ENCODE results near the gene PPP1R10.

The PPP1R10 gene

DNA sequence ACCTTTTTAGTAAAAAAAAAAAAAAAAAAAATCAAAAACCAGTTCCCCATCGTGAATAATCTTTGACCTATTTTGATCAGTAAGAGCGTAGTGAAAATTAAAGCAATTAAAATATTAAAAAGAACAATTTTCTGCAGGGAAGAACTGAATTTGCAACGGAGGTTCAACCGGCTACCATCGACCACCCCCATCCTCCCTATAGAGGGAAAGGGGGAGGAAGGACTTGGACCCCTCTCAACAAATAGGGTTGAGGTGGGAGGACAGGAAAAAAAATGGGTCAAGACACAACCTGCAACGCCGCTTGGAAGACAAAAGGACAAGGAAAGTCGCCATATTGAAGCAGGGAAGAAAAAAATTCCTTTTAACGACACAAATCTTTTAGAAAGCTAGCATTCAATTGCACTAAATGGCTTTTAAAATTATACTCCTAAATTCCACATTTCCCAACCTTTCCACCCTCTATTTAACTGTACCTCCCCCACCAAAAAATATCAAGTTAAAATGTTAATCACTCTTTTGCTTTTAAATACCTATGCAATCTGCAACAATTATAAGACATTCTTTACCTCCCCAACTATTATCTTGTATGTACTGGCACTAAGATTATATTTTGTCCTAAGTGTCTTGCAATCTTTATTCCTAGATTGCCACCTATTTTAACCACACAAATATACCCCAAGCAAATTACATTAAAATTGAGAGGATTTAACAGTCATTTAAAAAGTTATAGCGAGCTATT lies 1.7 kb downstream of the PPP1R10 start:
- Histone ChIP-seq H3K36me3 (replicated peaks in 1 of 2; ENCODE audit: control insufficient read depth in 2 of 2, insufficient read depth in 2 of 2, low read length in 2 of 2) (peaks cover 10 to 69% of the 10 kb centered on the region in 2 donors), H3K27me3 (ENCODE audit: control insufficient read depth in 3 of 3, insufficient read depth in 3 of 3, low read depth in 1 of 3, low read length in 3 of 3) (no peaks in the 10 kb centered on the region), H3K4me3 (ENCODE audit: low read length in 2 of 2) (peak overlapping the region; percentile 73 to 88), H3K4ac (ENCODE audit: low read length) (no peak overlapping the region), H2BK120ac (ENCODE audit: low read depth, low read length) (no peak overlapping the region), H3K14ac (ENCODE audit: low read length) (no peak overlapping the region), H4K8ac (ENCODE audit: low read depth, low read length) (no peak overlapping the region), H3K23ac (ENCODE audit: low read depth, low read length, poor library complexity) (no peak overlapping the region), H3K18ac (ENCODE audit: low read length) (peak overlapping the region; percentile 83), H2BK12ac (ENCODE audit: low read length) (no peak overlapping the region), H3K4me1 (ENCODE audit: control insufficient read depth in 2 of 2, insufficient read depth in 1 of 2, low read depth in 1 of 2, low read length in 2 of 2) (peaks cover 11% of the 10 kb centered on the region in 2 donors), H4K91ac (ENCODE audit: low read depth, low read length, poor library complexity) (no peak overlapping the region), H3K4me2 (ENCODE audit: insufficient read depth, low read length, poor library complexity, severe bottlenecking) (peak overlapping the region; percentile 15), H2BK5ac (ENCODE audit: low read length) (no peak overlapping the region), H2AK5ac (ENCODE audit: low read depth, low read length) (no peak overlapping the region), H2BK15ac (ENCODE audit: low read length) (no peak overlapping the region), H3K9me3 (replicated peaks in 1 of 2; ENCODE audit: control insufficient read depth in 2 of 2, insufficient read depth in 1 of 2, low read depth in 1 of 2, low read length in 2 of 2) (no peaks in the 10 kb centered on the region), H3K27ac (replicated peaks; ENCODE audit: low read length) (peak overlapping the region; percentile 97), H3K79me1 (ENCODE audit: low read depth, low read length) (peaks cover 2% of the 10 kb centered on the region), H3K9ac (ENCODE audit: low read depth, low read length, poor library complexity) (peak overlapping the region; percentile 87), H2AFZ (ENCODE audit: low read length) (no peak overlapping the region)
- peak; percentile 56 for DNase-seq (ENCODE audit: low spot score)
- WGBS, 2 donors (ENCODE audit: extremely low coverage in 2 of 2, insufficient read length in 2 of 2, insufficient replicate concordance in 1 of 2) = no CpG with 5 or more reads among the region's 10 CpGs

- Histone ChIP-seq H2AK5ac (ENCODE audit: low read depth, low read length) (no peak overlapping the region), H3K4me3 (ENCODE audit: low read length in 2 of 2) (peak overlapping the region in 1 of 2 donors; percentile 73), H3K36me3 (replicated peaks in 1 of 2; ENCODE audit: control insufficient read depth in 2 of 2, insufficient read depth in 2 of 2, low read length in 2 of 2) (peaks cover 10 to 72% of the 10 kb centered on the region in 2 donors), H3K18ac (ENCODE audit: low read length) (no peak overlapping the region), H3K4me1 (ENCODE audit: control insufficient read depth in 2 of 2, insufficient read depth in 1 of 2, low read depth in 1 of 2, low read length in 2 of 2) (peaks cover 11% of the 10 kb centered on the region in 2 donors), H2BK5ac (ENCODE audit: low read length) (no peak overlapping the region), H3K79me1 (ENCODE audit: low read depth, low read length) (peaks cover 2% of the 10 kb centered on the region), H3K23ac (ENCODE audit: low read depth, low read length, poor library complexity) (no peak overlapping the region), H2BK120ac (ENCODE audit: low read depth, low read length) (no peak overlapping the region), H4K91ac (ENCODE audit: low read depth, low read length, poor library complexity) (no peak overlapping the region), H2BK15ac (ENCODE audit: low read length) (no peak overlapping the region), H3K4ac (ENCODE audit: low read length) (no peak overlapping the region), H3K27ac (replicated peaks; ENCODE audit: low read length) (no peak overlapping the region), H3K27me3 (ENCODE audit: control insufficient read depth in 3 of 3, insufficient read depth in 3 of 3, low read depth in 1 of 3, low read length in 3 of 3) (no peaks in the 10 kb centered on the region), H3K14ac (ENCODE audit: low read length) (no peak overlapping the region), H3K9me3 (replicated peaks in 1 of 2; ENCODE audit: control insufficient read depth in 2 of 2, insufficient read depth in 1 of 2, low read depth in 1 of 2, low read length in 2 of 2) (no peaks in the 10 kb centered on the region), H2BK12ac (ENCODE audit: low read length) (no peak overlapping the region), H4K8ac (ENCODE audit: low read depth, low read length) (no peak overlapping the region), H3K9ac (ENCODE audit: low read depth, low read length, poor library complexity) (no peak overlapping the region), H2AFZ (ENCODE audit: low read length) (no peak overlapping the region), H3K4me2 (ENCODE audit: insufficient read depth, low read length, poor library complexity, severe bottlenecking) (peak overlapping the region; percentile 60)
- WGBS, 2 donors (ENCODE audit: extremely low coverage in 2 of 2, insufficient read length in 2 of 2, insufficient replicate concordance in 1 of 2) = no CpG with 5 or more reads among the region's 6 CpGs
- DNase-seq (ENCODE audit: low spot score) = peak; percentile 92
Measured at GRCh38 chr6:30614843-30615218, 2.2 kb downstream of the PPP1R10 start.

DNA sequence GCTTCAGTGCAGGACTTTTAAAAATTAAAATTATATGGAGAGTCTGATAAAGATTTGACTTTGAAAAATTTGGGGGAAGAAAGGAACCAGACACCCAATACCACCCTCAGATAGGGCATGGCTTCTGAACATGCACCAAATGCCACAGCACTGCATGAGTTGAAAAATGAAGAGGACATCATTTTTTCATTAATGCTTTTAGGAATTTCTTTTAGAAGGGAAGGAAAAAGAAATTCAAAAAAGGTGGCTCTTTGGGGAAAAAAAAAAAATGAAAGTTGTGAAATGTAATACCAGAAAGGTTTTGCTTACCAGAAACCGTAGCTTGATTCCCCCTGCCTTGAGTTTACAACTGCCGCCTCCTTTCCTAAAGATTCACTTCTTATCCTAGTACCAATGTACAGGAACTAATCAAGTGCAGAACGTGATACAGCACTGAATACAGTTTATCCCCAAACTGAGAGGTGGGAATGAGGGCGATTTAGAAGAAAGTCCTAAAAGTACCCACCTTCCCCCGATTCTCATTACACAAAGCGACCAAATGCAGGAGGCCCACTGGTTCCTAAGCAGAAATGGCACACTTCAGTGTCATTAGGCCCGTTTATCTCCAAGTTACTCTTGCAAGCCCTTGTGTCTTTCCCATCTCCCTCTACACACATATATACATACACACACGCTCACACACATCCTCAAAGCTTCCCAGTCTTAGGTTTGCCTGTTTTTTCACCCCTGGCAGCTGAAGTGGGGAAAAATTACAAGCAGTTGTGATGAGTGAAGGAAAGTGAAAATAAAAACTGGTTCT lies 2.8 kb downstream of the PPP1R10 start:
- Histone ChIP-seq H3K36me3 (replicated peaks in 1 of 2; ENCODE audit: control insufficient read depth in 2 of 2, insufficient read depth in 2 of 2, low read length in 2 of 2) (peaks cover 11 to 72% of the 10 kb centered on the region in 2 donors), H3K79me1 (ENCODE audit: low read depth, low read length) (peaks cover 2% of the 10 kb centered on the region)

More for the DNA sequence above, 2.8 kb downstream of the PPP1R10 start:
- Histone ChIP-seq H4K91ac (ENCODE audit: low read depth, low read length, poor library complexity) (no peak overlapping the region), H4K8ac (ENCODE audit: low read depth, low read length) (no peak overlapping the region), H3K4me2 (ENCODE audit: insufficient read depth, low read length, poor library complexity, severe bottlenecking) (peak overlapping the region; percentile 60), H2BK5ac (ENCODE audit: low read length) (no peak overlapping the region), H3K27me3 (ENCODE audit: control insufficient read depth in 3 of 3, insufficient read depth in 3 of 3, low read depth in 1 of 3, low read length in 3 of 3) (no peaks in the 10 kb centered on the region), H3K4ac (ENCODE audit: low read length) (no peak overlapping the region), H2AK5ac (ENCODE audit: low read depth, low read length) (no peak overlapping the region), H3K4me3 (ENCODE audit: low read length in 2 of 2) (peak overlapping the region; percentile 58 to 73), H3K4me1 (ENCODE audit: control insufficient read depth in 2 of 2, insufficient read depth in 1 of 2, low read depth in 1 of 2, low read length in 2 of 2) (peaks cover 11% of the 10 kb centered on the region in 2 donors), H3K23ac (ENCODE audit: low read depth, low read length, poor library complexity) (no peak overlapping the region), H2BK15ac (ENCODE audit: low read length) (no peak overlapping the region), H2AFZ (ENCODE audit: low read length) (no peak overlapping the region), H3K9me3 (replicated peaks in 1 of 2; ENCODE audit: control insufficient read depth in 2 of 2, insufficient read depth in 1 of 2, low read depth in 1 of 2, low read length in 2 of 2) (no peaks in the 10 kb centered on the region), H3K9ac (ENCODE audit: low read depth, low read length, poor library complexity) (peak overlapping the region; percentile 87), H3K18ac (ENCODE audit: low read length) (no peak overlapping the region), H3K14ac (ENCODE audit: low read length) (no peak overlapping the region), H2BK12ac (ENCODE audit: low read length) (no peak overlapping the region), H3K27ac (replicated peaks; ENCODE audit: low read length) (peak overlapping the region; percentile 34), H2BK120ac (ENCODE audit: low read depth, low read length) (no peak overlapping the region)
- no peak for DNase-seq (ENCODE audit: low spot score)
- WGBS, 2 donors (ENCODE audit: extremely low coverage in 2 of 2, insufficient read length in 2 of 2, insufficient replicate concordance in 1 of 2) = no CpG with 5 or more reads among the region's 8 CpGs

All from neuronal stem cell (in vitro differentiated cells).